ENCODE data around the gene NEU2.

DNA sequence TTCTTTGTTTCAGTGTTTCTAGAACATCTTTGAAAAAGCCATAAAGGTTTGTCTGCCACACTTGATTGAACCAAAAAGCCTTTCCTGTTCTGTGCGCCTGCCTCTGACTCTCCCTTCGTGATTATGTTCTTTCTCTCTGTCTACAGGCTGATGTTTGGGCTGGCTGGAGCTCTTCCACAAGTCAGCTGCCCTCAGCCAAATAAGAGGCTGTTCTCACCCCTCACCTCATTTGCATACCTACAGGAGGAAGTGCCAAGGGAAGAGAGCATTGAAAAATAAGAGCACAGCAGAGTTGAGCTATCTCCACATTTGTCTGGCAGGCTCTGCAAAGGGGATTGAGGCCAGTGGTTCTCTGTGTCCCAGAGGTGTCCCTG, 43.5 kb downstream of the NEU2 start:
- TF ChIP-seq, protein P1, sequence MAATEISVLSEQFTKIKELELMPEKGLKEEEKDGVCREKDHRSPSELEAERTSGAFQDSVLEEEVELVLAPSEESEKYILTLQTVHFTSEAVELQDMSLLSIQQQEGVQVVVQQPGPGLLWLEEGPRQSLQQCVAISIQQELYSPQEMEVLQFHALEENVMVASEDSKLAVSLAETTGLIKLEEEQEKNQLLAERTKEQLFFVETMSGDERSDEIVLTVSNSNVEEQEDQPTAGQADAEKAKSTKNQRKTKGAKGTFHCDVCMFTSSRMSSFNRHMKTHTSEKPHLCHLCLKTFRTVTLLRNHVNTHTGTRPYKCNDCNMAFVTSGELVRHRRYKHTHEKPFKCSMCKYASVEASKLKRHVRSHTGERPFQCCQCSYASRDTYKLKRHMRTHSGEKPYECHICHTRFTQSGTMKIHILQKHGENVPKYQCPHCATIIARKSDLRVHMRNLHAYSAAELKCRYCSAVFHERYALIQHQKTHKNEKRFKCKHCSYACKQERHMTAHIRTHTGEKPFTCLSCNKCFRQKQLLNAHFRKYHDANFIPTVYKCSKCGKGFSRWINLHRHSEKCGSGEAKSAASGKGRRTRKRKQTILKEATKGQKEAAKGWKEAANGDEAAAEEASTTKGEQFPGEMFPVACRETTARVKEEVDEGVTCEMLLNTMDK (IDR thresholded peaks at IDR 0.05; ENCODE audit: borderline replicate concordance, insufficient read depth, low read depth, low read length, poor library complexity, severe bottlenecking) = no peak
- TF ChIP-seq, protein P2, sequence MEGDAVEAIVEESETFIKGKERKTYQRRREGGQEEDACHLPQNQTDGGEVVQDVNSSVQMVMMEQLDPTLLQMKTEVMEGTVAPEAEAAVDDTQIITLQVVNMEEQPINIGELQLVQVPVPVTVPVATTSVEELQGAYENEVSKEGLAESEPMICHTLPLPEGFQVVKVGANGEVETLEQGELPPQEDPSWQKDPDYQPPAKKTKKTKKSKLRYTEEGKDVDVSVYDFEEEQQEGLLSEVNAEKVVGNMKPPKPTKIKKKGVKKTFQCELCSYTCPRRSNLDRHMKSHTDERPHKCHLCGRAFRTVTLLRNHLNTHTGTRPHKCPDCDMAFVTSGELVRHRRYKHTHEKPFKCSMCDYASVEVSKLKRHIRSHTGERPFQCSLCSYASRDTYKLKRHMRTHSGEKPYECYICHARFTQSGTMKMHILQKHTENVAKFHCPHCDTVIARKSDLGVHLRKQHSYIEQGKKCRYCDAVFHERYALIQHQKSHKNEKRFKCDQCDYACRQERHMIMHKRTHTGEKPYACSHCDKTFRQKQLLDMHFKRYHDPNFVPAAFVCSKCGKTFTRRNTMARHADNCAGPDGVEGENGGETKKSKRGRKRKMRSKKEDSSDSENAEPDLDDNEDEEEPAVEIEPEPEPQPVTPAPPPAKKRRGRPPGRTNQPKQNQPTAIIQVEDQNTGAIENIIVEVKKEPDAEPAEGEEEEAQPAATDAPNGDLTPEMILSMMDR (IDR thresholded peaks at IDR 0.05 in 2 of 3, conservative IDR thresholded peaks at IDR 0.05 in 1 of 3; ENCODE audit: insufficient read depth in 2 of 3, low read depth in 1 of 3, low read length in 3 of 3) = no peak
- TF ChIP-seq, protein P3, sequence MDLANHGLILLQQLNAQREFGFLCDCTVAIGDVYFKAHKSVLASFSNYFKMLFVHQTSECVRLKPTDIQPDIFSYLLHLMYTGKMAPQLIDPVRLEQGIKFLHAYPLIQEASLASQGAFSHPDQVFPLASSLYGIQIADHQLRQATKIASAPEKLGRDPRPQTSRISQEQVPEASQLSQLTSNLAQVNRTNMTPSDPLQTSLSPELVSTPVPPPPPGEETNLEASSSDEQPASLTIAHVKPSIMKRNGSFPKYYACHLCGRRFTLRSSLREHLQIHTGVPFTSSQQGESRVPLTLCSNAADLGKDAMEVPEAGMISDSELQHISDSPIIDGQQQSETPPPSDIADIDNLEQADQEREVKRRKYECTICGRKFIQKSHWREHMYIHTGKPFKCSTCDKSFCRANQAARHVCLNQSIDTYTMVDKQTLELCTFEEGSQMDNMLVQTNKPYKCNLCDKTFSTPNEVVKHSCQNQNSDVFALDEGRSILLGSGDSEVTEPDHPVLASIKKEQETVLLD (IDR thresholded peaks at IDR 0.05) = no peak
- TF ChIP-seq PTRF (tag; IDR thresholded peaks at IDR 0.05) (no peak), NFE2 (IDR thresholded peaks at IDR 0.05; ENCODE audit: low read depth) (no peak), SP1 (CRISPR knock-in tag; IDR thresholded peaks at IDR 0.05) (no peak), MAZ (CRISPR knock-in tag; conservative IDR thresholded peaks at IDR 0.05 in 1 of 2, IDR thresholded peaks at IDR 0.05 in 1 of 2) (no peak), TCF7L2 (IDR thresholded peaks at IDR 0.05; ENCODE audit: low read depth, low read length) (no peak), SREBF2 (CRISPR knock-in tag; IDR thresholded peaks at IDR 0.05) (no peak), SNIP1 (IDR thresholded peaks at IDR 0.05; ENCODE audit: low read depth) (no peak), BRF1 (IDR thresholded peaks at IDR 0.05; ENCODE audit: borderline replicate concordance, extremely low read depth, insufficient read length) (no peak), MYNN (IDR thresholded peaks at IDR 0.05) (no peak), MYNN (CRISPR knock-in tag; IDR thresholded peaks at IDR 0.05) (no peak)
- TF ChIP-seq, protein P4, sequence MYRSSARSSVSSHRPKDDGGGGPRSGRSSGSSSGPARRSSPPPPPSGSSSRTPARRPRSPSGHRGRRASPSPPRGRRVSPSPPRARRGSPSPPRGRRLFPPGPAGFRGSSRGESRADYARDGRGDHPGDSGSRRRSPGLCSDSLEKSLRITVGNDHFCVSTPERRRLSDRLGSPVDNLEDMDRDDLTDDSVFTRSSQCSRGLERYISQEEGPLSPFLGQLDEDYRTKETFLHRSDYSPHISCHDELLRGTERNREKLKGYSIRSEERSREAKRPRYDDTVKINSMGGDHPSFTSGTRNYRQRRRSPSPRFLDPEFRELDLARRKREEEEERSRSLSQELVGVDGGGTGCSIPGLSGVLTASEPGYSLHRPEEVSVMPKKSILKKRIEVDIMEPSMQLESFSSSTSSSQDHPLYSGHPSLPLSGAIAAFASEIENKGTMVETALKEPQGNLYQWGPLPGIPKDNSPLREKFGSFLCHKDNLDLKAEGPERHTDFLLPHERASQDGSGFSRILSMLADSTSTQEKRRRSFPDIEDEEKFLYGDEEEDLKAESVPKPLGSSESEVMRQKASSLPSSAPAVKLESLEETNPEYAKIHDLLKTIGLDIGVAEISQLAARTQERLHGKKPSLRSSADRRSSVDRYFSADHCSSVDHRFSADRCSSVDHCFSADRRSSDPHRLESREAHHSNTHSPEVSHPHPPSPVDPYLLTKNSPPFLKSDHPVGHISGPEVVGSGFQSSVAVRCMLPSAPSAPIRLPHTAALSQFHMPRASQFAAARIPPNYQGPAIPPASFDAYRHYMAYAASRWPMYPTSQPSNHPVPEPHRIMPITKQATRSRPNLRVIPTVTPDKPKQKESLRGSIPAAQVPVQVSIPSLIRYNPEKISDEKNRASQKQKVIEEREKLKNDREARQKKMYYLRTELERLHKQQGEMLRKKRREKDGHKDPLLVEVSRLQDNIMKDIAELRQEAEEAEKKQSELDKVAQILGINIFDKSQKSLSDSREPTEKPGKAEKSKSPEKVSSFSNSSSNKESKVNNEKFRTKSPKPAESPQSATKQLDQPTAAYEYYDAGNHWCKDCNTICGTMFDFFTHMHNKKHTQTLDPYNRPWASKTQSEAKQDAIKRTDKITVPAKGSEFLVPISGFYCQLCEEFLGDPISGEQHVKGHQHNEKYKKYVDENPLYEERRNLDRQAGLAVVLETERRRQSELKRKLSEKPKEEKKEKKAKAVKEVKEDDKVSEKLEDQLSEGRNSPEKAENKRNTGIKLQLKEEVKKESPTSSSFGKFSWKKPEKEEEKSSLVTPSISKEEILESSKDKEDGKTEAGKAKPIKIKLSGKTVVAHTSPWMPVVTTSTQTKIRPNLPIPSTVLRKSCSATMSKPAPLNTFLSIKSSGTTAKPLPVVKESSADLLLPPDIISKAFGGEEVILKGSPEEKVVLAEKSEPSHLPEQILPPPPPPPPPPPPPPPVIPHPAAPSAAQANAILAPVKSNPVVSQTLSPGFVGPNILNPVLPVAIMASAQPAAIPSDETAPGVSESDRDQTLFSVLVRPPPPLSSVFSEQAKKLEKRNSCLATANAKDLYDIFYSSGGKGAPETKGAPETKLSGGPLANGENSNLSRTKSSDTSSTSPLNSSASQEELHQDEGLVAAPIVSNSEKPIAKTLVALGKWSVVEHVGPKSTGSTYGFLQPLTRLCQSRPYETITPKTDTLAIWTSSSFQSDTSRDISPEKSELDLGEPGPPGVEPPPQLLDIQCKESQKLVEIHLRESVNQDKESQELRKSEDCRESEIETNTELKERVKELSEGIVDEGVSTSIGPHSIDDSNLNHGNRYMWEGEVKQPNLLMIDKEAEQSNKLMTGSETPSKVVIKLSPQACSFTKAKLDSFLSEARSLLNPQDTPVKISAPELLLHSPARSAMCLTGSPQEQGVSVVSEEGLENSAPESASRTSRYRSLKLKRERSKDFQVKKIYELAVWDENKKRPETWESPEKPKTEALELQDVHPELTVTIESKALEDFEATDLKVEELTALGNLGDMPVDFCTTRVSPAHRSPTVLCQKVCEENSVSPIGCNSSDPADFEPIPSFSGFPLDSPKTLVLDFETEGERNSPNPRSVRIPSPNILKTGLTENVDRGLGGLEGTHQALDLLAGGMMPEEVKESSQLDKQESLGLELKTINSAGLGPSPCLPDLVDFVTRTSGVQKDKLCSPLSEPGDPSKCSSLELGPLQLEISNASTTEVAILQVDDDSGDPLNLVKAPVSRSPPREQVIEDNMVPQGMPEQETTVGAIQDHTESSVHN (IDR thresholded peaks at IDR 0.05; ENCODE audit: borderline replicate concordance in 1 of 2, low read depth in 1 of 2) = no peak
- TF ChIP-seq, protein P5, sequence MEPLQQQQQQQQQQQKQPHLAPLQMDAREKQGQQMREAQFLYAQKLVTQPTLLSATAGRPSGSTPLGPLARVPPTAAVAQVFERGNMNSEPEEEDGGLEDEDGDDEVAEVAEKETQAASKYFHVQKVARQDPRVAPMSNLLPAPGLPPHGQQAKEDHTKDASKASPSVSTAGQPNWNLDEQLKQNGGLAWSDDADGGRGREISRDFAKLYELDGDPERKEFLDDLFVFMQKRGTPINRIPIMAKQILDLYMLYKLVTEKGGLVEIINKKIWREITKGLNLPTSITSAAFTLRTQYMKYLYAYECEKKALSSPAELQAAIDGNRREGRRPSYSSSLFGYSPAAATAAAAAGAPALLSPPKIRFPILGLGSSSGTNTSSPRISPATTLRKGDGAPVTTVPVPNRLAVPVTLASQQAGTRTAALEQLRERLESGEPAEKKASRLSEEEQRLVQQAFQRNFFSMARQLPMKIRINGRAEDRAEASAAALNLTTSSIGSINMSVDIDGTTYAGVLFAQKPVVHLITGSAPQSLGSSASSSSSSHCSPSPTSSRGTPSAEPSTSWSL (CRISPR knock-in tag; IDR thresholded peaks at IDR 0.05; ENCODE audit: borderline replicate concordance) = no peak
